HCT116 (cell line): ENCODE results near the gene PKDCC. TPM values are rescaled to one million over a fixed set of nuclear protein-coding genes. Genes with fewer than 3 reads are reported as not detected.

ENCODE experiments used
- ATAC-seq: fragments of 200-7000 bp; cut with Tn5 transposase; 2 replicates; pipeline ENCODE4 v1.9.1; 2020; ENCODE audit warnings: mild to moderate bottlenecking, moderate library complexity
- BruUV-seq: library from RNA; stranded (reverse); fragments of 400-500 nt; replicated peaks from 2 replicates; lab custom pipeline; 2021; lab: Mats Ljungman, UMichigan
- CTCF ChIA-PET: fragments of 300-600 bp; sonication (Branson Sonifier 250); formaldehyde crosslinking; loops from one replicate; lab custom pipeline; 2021; ENCODE audit warnings: antibody characterized with exemption; lab: Charles Lee
- POLR2A ChIA-PET: fragments of 300-600, 350-600 bp; sonication (Branson Sonifier 250); formaldehyde crosslinking; loops from one replicate; lab custom pipeline; 2021; ENCODE audit warnings: antibody characterized with exemption; lab: Charles Lee
- RAD21 ChIA-PET, 2 experiments: fragments of 300-600 bp; sonication (Branson Sonifier 250); formaldehyde crosslinking; loops; one replicate each; lab custom pipeline; 2023; ENCODE audit warnings: low total read pairs in 2 of 2; ENCODE audit not compliant: uncharacterized antibody in 2 of 2, unreplicated experiment in 2 of 2, low non-redundant PET in 1 of 2; lab: Charles Lee
- DNase-seq: peaks from one replicate; pipeline ENCODE4 v3.0.0-alpha.2; 2010; ENCODE audit warnings: low read depth, low spot score
- H2AFZ ChIP-seq: fragments of 200-600 bp; shearing (Covaris generic), sonication (generic); 2 replicates; pipeline ENCODE4 v1.6.1; 2017; ENCODE audit warnings: low read depth, mixed run types, mixed read lengths, antibody characterized with exemption, low read length; ENCODE audit not compliant: poor library complexity, severe bottlenecking
- H3K27ac ChIP-seq: 2 replicates; pipeline ENCODE4 v1.5.1; 2012; ENCODE audit warnings: low read depth, low read length
- H3K27me3 ChIP-seq: fragments of 200-600 bp; sonication (generic); 2 replicates; pipeline ENCODE4 v1.6.1; 2016; ENCODE audit warnings: mixed run types, low read length, mixed read lengths; ENCODE audit not compliant: insufficient read depth
- H3K36me3 ChIP-seq, 2 experiments: fragments of 200-500 bp in 1 of 2; fragments of 200-600 bp in 1 of 2; sonication (Bioruptor generic) in 1 of 2; sonication (generic) in 1 of 2; 2 replicates each; pipeline versions ENCODE4 v1.5.1 to v1.6.1; 2014 to 2016; ENCODE audit warnings: low read length in 2 of 2, inconsistent platforms in 1 of 2, mixed read lengths in 1 of 2, mixed run types in 1 of 2; ENCODE audit not compliant: insufficient read depth in 2 of 2, control insufficient read depth in 1 of 2
- H3K4me1 ChIP-seq, 2 experiments: fragments of 200-600 bp in 1 of 2; sonication (generic) in 1 of 2; 2 replicates each; pipeline versions ENCODE4 v1.5.1 to v1.6.1; 2012 to 2017; ENCODE audit warnings: low read length in 2 of 2, inconsistent platforms in 1 of 2, mild to moderate bottlenecking in 1 of 2, mixed read lengths in 1 of 2, mixed run types in 1 of 2, moderate library complexity in 1 of 2; ENCODE audit not compliant: insufficient read depth in 2 of 2, control insufficient read depth in 1 of 2
- H3K4me2 ChIP-seq: fragments of 200-600 bp; sonication (generic); 2 replicates; pipeline ENCODE4 v1.6.1; 2017; ENCODE audit warnings: mixed run types, low read length, mixed read lengths
- H3K4me3 ChIP-seq, 2 experiments: fragments of 200-600 bp in 1 of 2; sonication (generic) in 1 of 2; replicated peaks in 1 of 2; 2 replicates each; pipeline ENCODE4 v1.5.1; 2011 to 2016; ENCODE audit warnings: low read length in 2 of 2, control low read depth in 1 of 2, low read depth in 1 of 2, mild to moderate bottlenecking in 1 of 2, mixed read lengths in 1 of 2, mixed run types in 1 of 2
- H3K79me2 ChIP-seq: fragments of 200-600 bp; sonication (generic); 2 replicates; pipeline ENCODE4 v1.6.1; 2017; ENCODE audit warnings: mild to moderate bottlenecking, mixed run types, low read length, moderate library complexity, mixed read lengths; ENCODE audit not compliant: insufficient read depth
- H3K9ac ChIP-seq: fragments of 200-600 bp; sonication (generic); 2 replicates; pipeline ENCODE4 v1.6.1; 2016; ENCODE audit warnings: low read length, mixed read lengths
- H3K9me2 ChIP-seq: fragments of 200-600 bp; sonication (generic), shearing (Covaris generic); 2 replicates; pipeline ENCODE4 v1.6.1; 2017; ENCODE audit warnings: mixed run types, mild to moderate bottlenecking, moderate library complexity; ENCODE audit not compliant: insufficient read depth
- H3K9me3 ChIP-seq, 2 experiments: fragments of 200-500 bp in 1 of 2; fragments of 200-600 bp in 1 of 2; sonication (Bioruptor generic) in 1 of 2; sonication (generic) in 1 of 2; 2 replicates each; pipeline ENCODE4 v1.6.1; 2014 to 2017; ENCODE audit warnings: low read length in 2 of 2, mixed read lengths in 2 of 2, inconsistent platforms in 1 of 2, low read depth in 1 of 2, mild to moderate bottlenecking in 1 of 2, mixed run types in 1 of 2, moderate library complexity in 1 of 2; ENCODE audit not compliant: control insufficient read depth in 1 of 2, insufficient read depth in 1 of 2
- H4K20me1 ChIP-seq: fragments of 200-600 bp; sonication (generic), shearing (Covaris generic); 2 replicates; pipeline ENCODE4 v1.6.1; 2017; ENCODE audit warnings: mixed run types, mild to moderate bottlenecking, moderate library complexity; ENCODE audit not compliant: insufficient read depth
- ATF3 ChIP-seq: IDR thresholded peaks from 2 replicates; pipeline ENCODE4 v1.6.1; 2012
- CEBPB ChIP-seq: IDR thresholded peaks from 2 replicates; pipeline ENCODE4 v1.6.1; 2012; ENCODE audit warnings: low read depth
- EZH2 ChIP-seq: fragments of 200-600 bp; sonication (generic); IDR thresholded peaks from 2 replicates; pipeline ENCODE4 v1.6.1; 2017; ENCODE audit warnings: antibody characterized with exemption, mixed run types
- EZH2phosphoT487 ChIP-seq: fragments of 200-600 bp; IDR thresholded peaks from 2 replicates; pipeline ENCODE4 v1.6.1; 2018; ENCODE audit warnings: antibody characterized with exemption, borderline replicate concordance
- POLR2A ChIP-seq: IDR thresholded peaks from 2 replicates; pipeline ENCODE4 v1.7.0; 2011; ENCODE audit warnings: borderline replicate concordance; ENCODE audit not compliant: insufficient read depth, insufficient read length; ENCODE audit errors: extremely low read depth
- SIN3A ChIP-seq: IDR thresholded peaks from 2 replicates; pipeline ENCODE4 v1.6.1; 2012; ENCODE audit warnings: low read depth
- SRF ChIP-seq: IDR thresholded peaks from 2 replicates; pipeline ENCODE4 v1.6.1; 2012; ENCODE audit warnings: low read depth
- TCF7L2 ChIP-seq: IDR thresholded peaks from 2 replicates; pipeline ENCODE4 v1.7.0; 2011; ENCODE audit warnings: borderline replicate concordance, inconsistent platforms; ENCODE audit not compliant: insufficient read depth, insufficient read length; ENCODE audit errors: extremely low read depth
- ZFX ChIP-seq: fragments of 450-650 bp; IDR thresholded peaks from 2 replicates; pipeline ENCODE4 v1.6.1; 2017
- intact Hi-C: fragments of 100-400 bp; cut with micrococcal nuclease; formaldehyde crosslinking; loops from 2 replicates; pipeline ENCODE4 v1.10.0; 2022
- total RNA-seq: library from RNA; stranded (reverse); gene quantifications from one replicate; pipeline ENCODE4 v1.2.1, GENCODE V29; 2021; ENCODE audit not compliant: unreplicated experiment
- TF ChIP-seq, protein P1 (sequence below), 3 experiments: fragments of 200-600 bp in 1 of 3; sonication (generic) in 1 of 3; IDR thresholded peaks in 2 of 3; conservative IDR thresholded peaks in 1 of 3; 2 replicates each; pipeline ENCODE4 v1.5.1; 2012 to 2017; ENCODE audit warnings: low read depth in 2 of 3, low read length in 2 of 3, antibody characterized with exemption in 1 of 3, borderline replicate concordance in 1 of 3, control low read depth in 1 of 3, mild to moderate bottlenecking in 1 of 3, mixed read lengths in 1 of 3, mixed run types in 1 of 3, moderate library complexity in 1 of 3; ENCODE audit not compliant: insufficient read depth in 1 of 3

PKDCC gene
- total RNA-seq, 1 experiment from 2014 or later = 0.84 TPM

- Histone ChIP-seq H2AFZ (no peak overlapping the region), H3K79me2 (no peaks in the 10 kb centered on the region), H3K4me1 (no peaks in the 10 kb centered on the region), H3K9me3 (no peaks in the 10 kb centered on the region), H4K20me1 (no peaks in the 10 kb centered on the region), H3K36me3 (no peaks in the 10 kb centered on the region), H3K27me3 (no peaks in the 10 kb centered on the region), H3K4me3 (no peak overlapping the region), H3K27ac (no peak overlapping the region), H3K9me2 (no peaks in the 10 kb centered on the region), H3K9ac (no peak overlapping the region), H3K4me2 (no peak overlapping the region)
- no peak for TF ChIP-seq EZH2phosphoT487
- no peak for TF ChIP-seq SIN3A
- TF ChIP-seq CEBPB = no peak
- TF ChIP-seq TCF7L2 = no peak
- TF ChIP-seq, protein P1, sequence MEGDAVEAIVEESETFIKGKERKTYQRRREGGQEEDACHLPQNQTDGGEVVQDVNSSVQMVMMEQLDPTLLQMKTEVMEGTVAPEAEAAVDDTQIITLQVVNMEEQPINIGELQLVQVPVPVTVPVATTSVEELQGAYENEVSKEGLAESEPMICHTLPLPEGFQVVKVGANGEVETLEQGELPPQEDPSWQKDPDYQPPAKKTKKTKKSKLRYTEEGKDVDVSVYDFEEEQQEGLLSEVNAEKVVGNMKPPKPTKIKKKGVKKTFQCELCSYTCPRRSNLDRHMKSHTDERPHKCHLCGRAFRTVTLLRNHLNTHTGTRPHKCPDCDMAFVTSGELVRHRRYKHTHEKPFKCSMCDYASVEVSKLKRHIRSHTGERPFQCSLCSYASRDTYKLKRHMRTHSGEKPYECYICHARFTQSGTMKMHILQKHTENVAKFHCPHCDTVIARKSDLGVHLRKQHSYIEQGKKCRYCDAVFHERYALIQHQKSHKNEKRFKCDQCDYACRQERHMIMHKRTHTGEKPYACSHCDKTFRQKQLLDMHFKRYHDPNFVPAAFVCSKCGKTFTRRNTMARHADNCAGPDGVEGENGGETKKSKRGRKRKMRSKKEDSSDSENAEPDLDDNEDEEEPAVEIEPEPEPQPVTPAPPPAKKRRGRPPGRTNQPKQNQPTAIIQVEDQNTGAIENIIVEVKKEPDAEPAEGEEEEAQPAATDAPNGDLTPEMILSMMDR (IDR thresholded peaks at IDR 0.05 in 2 of 3, conservative IDR thresholded peaks at IDR 0.05 in 1 of 3; ENCODE audit: borderline replicate concordance in 1 of 3, insufficient read depth in 1 of 3, low read depth in 2 of 3, low read length in 2 of 3) = no peak
- TF ChIP-seq SRF = no peak
- no peak for TF ChIP-seq ATF3
- TF ChIP-seq EZH2 = no peak
- no peak for TF ChIP-seq POLR2A
- no peak for TF ChIP-seq ZFX
- DNase-seq (no peak), ATAC-seq (no peak)
- ChIA-PET CTCF (no interaction called here), RAD21 (no interaction called here), POLR2A (no interaction called here)
- intact Hi-C loops = no loop called here
- no TSS peak for BruUV-seq
These were observed 34.4 kb upstream of the PKDCC start for GRCh38 chr2:42013409-42013808.
